ENCODE measurements around the gene FECH. TPM values are rescaled to one million over a fixed set of nuclear protein-coding genes. Genes with fewer than 3 reads are reported as not detected.

The FECH gene
- total RNA-seq, 6 experiments from 2014 or later = 30.1 to 73.9 (median 38.7) TPM

- H3K4me3 ChIP-seq = no peak overlapping the region
- H3K27ac ChIP-seq = no peak overlapping the region
- H3K27me3 ChIP-seq = no peaks in the 10 kb centered on the region
- intact Hi-C loops (cut with DNase I) = no loop called here
- TF ChIP-seq, protein P1, sequence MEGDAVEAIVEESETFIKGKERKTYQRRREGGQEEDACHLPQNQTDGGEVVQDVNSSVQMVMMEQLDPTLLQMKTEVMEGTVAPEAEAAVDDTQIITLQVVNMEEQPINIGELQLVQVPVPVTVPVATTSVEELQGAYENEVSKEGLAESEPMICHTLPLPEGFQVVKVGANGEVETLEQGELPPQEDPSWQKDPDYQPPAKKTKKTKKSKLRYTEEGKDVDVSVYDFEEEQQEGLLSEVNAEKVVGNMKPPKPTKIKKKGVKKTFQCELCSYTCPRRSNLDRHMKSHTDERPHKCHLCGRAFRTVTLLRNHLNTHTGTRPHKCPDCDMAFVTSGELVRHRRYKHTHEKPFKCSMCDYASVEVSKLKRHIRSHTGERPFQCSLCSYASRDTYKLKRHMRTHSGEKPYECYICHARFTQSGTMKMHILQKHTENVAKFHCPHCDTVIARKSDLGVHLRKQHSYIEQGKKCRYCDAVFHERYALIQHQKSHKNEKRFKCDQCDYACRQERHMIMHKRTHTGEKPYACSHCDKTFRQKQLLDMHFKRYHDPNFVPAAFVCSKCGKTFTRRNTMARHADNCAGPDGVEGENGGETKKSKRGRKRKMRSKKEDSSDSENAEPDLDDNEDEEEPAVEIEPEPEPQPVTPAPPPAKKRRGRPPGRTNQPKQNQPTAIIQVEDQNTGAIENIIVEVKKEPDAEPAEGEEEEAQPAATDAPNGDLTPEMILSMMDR (IDR thresholded peaks at IDR 0.05) = no peak
- TF ChIP-seq POLR2A (IDR thresholded peaks at IDR 0.05) = no peak
- peaks cover 0 to 23% (median 0%) of the 10 kb centered on the region in 4 donors for H3K36me3 ChIP-seq
- 89% methylated on average over 2 of the region's 5 CpGs for WGBS (ENCODE audit: insufficient coverage, low coverage, low lambda C conversion rate, missing lambda C conversion rate)
- DNase-seq (no peak), ATAC-seq (no peak)
- peaks cover 0 to 4% (median 0%) of the 10 kb centered on the region in 4 donors for H3K4me1 ChIP-seq
- H3K9me3 ChIP-seq = no peaks in the 10 kb centered on the region
Observed at GRCh38 chr18:57579934-57580333, 6.6 kb downstream of the FECH start.

- WGBS (ENCODE audit: insufficient coverage, low coverage, low lambda C conversion rate, missing lambda C conversion rate) = 82% methylated on average over 4 of the region's 6 CpGs
- H3K27ac ChIP-seq = no peak overlapping the region
- H3K4me1 ChIP-seq = no peaks in the 10 kb centered on the region
- intact Hi-C loops (cut with DNase I) = no loop called here
- no peak for DNase-seq
- H3K9me3 ChIP-seq = no peaks in the 10 kb centered on the region
- H3K36me3 ChIP-seq = peaks cover 0 to 32% (median 6%) of the 10 kb centered on the region in 4 donors
- ATAC-seq = no peak
- no peak for TF ChIP-seq POLR2A (IDR thresholded peaks at IDR 0.05)
- TF ChIP-seq, protein P1 (IDR thresholded peaks at IDR 0.05) = no peak
- H3K4me3 ChIP-seq = no peak overlapping the region
- H3K27me3 ChIP-seq = no peaks in the 10 kb centered on the region
Observed at GRCh38 chr18:57576316-57576715, 10.2 kb downstream of the FECH start.

- H3K4me3 ChIP-seq = no peak overlapping the region
- no peak overlapping the region for H3K27ac ChIP-seq
- DNase-seq (no peak), ATAC-seq (peak in 2 of 4 donors; percentile 29 to 33)
- no peaks in the 10 kb centered on the region for H3K4me1 ChIP-seq
- intact Hi-C loops (cut with DNase I) = no loop called here
- no peak for TF ChIP-seq POLR2A (IDR thresholded peaks at IDR 0.05)
- TF ChIP-seq, protein P1 (IDR thresholded peaks at IDR 0.05) = no peak
- H3K9me3 ChIP-seq = no peaks in the 10 kb centered on the region
- H3K36me3 ChIP-seq = peaks cover 0 to 40% (median 7%) of the 10 kb centered on the region in 4 donors
- H3K27me3 ChIP-seq = no peaks in the 10 kb centered on the region
- 68% methylated on average over 6 of the region's 6 CpGs for WGBS (ENCODE audit: insufficient coverage, low coverage, low lambda C conversion rate, missing lambda C conversion rate)
Observed at GRCh38 chr18:57575542-57575941, 11.0 kb downstream of the FECH start.

GRCh38 chr18:57574866-57575265 is 11.6 kb downstream of the FECH start:
- H3K36me3 ChIP-seq = peaks cover 0 to 45% (median 7%) of the 10 kb centered on the region in 4 donors
- no peak overlapping the region for H3K27ac ChIP-seq
- DNase-seq = no peak
- H3K4me1 ChIP-seq = no peaks in the 10 kb centered on the region
- no peaks in the 10 kb centered on the region for H3K27me3 ChIP-seq
- no peaks in the 10 kb centered on the region for H3K9me3 ChIP-seq
- TF ChIP-seq POLR2A (IDR thresholded peaks at IDR 0.05) = no peak
- TF ChIP-seq, protein P1 (IDR thresholded peaks at IDR 0.05) = no peak
- intact Hi-C loops (cut with DNase I) = no loop called here
- H3K4me3 ChIP-seq = no peak overlapping the region
- 71% methylated on average over 4 of the region's 4 CpGs for WGBS (ENCODE audit: insufficient coverage, low coverage, low lambda C conversion rate, missing lambda C conversion rate)
- no peak for ATAC-seq

DNA sequence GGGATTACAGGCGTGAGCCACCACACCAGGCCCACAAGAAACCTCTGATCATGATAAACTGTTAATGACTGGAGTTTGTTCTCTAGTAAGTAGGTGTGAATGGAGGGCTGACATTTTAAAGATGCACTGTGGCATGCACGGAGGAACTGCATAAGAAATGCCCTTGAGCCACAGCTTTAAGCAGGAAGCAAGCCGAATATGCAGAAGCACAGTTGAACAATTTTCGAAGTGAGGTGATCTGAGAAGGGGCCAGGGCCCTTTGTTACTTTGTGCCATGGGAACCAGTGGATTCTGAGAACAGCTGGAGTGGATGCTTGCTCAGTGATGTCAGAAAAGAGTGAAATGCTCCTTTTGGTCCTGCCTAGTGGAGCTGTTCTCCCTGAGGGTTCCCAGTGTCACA is 16.3 kb downstream of the FECH start:
- Histone ChIP-seq H3K27me3 (no peaks in the 10 kb centered on the region), H3K36me3 (peaks cover 0 to 53% (median 10%) of the 10 kb centered on the region in 4 donors), H3K4me1 (no peaks in the 10 kb centered on the region), H3K27ac (no peak overlapping the region), H3K4me3 (no peak overlapping the region), H3K9me3 (no peaks in the 10 kb centered on the region)
- WGBS (ENCODE audit: insufficient coverage, low coverage, low lambda C conversion rate, missing lambda C conversion rate) = 93% methylated on average over 4 of the region's 4 CpGs
- intact Hi-C loops (cut with DNase I) = no loop called here
- no peak for DNase-seq
- no peak for TF ChIP-seq POLR2A (IDR thresholded peaks at IDR 0.05)
- TF ChIP-seq, protein P1 (IDR thresholded peaks at IDR 0.05) = no peak
- no peak for ATAC-seq

Measured in right lobe of liver (tissue), 6 donors.